NCI-H2227 treated with DMSO at 0.1 percent for 48 hours (cell line): ENCODE measurements around the gene HPN.
"Not testable (repeated sequence)": the region's sequence is repeated elsewhere in the genome, so short reads cannot be mapped to it uniquely, and the experiment has no call there.

Experiments used
- DNase-seq: peaks from one replicate; lab custom pipeline; 2025; lab: John Stamatoyannopoulos, UW

HPN gene

GRCh38 chr19:35027851-35028599 is 13.5 kb upstream of the HPN start:
- DNase-seq, result no peak

GRCh38 chr19:35028600-35028885 is 13.0 kb upstream of the HPN start:
- not testable (repeated sequence) for DNase-seq

DNA sequence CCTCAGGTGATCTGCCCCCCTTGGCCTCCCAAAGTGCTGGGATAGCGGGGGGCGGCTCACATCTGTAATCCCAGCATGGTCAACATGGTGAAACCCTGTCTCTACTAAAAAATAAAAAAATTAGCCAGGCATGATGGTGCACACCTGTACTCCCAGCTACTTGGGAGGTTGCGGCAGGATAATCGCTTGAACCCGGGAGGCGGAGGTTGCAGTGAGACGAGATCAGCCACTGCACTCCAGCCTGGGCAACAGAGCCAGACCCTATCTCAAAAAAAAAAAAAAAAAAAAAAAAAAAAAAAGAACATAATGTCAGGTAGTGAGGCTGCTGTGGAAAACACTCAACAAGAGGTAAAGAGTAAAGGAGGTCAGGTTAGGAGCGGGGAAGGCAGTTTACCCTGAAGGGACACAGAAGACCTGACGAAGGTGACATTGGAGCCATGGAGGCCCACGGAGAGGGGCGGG is 12.2 kb upstream of the HPN start:
- not testable (repeated sequence) for DNase-seq

DNA sequence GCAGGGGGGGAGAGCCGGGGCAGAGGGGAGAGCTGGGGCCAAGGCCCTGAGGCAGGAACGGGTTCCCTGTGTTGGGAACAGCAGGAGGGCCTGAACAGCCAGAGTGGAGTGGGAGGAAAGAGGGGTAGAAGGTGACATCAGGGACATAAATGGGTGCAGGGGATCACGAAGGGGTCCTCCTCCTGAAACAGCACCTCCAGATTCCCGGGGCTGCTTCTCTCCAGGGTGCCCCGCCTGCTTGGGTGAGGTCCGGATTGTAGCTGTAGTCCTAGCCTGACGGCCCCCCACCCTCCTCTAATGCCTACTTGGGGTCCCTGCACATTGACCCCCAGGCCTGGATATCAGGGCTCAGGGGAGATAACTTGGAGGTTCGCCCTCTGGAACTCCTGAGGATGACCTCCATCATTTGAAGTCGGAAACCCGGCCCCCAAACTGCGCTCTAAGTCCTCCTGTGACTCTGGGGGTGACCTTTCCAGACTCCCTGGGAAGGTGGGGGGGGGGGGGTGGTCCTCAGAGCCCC is 11.7 kb upstream of the HPN start:
- no peak for DNase-seq

GRCh38 chr19:35030257-35031071 is 11.1 kb upstream of the HPN start, which contains the start of gene SCN1B:
Gene SCN1B (plus strand): TSS chr19:35030470. CDS start chr19:35030821, 351 bp downstream.
- DNase-seq, result peak; percentile 80

- DNase-seq, result peak; percentile 81
Observed at GRCh38 chr19:35031072-35031881, 10.2 kb upstream of the HPN start.

- DNase-seq, result no peak
Observed at GRCh38 chr19:35032356-35032865, 9.1 kb upstream of the HPN start.

GRCh38 chr19:35033067-35034004 is 8.2 kb upstream of the HPN start:
- no peak for DNase-seq

GRCh38 chr19:35034005-35034502 is 7.5 kb upstream of the HPN start:
- DNase-seq, result no peak

DNA sequence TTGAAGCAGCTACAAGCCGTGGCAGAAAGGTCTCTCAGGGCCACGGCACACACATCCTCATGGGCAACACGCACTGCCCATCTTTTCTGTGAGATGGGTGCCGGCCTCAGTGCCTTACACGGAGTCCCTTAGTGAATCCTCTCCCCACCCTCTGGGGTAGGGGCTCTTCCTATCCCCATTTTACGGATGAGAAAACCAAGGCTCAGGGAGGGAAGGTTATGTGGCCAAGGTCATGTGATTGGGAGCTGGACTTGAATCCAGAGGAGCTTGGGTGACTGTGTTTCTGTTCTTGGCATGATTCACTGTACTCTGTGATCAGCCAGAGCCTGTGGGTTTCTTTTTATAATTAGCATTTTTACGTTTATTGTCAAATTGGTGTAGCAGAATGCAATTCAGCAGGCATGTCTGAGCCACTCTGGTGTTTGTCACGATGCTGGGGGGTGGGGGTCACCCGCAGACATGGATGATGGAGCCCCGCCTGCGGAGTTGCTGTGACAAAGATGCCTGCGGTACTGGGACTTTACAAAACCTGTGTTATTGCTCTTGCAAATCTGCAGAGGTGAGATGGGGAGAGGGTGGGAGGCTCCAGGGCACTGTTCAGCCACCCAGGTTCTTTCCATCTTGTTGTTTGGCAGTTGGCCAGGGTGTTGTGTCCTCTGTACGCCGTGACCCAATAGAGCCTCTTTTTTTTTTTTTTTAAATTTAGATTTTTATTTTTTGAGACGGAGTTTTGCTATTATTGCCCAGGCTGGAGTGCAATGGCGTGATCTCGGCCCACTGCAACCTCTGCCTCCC is 6.7 kb upstream of the HPN start:
- DNase-seq, result no peak

DNA sequence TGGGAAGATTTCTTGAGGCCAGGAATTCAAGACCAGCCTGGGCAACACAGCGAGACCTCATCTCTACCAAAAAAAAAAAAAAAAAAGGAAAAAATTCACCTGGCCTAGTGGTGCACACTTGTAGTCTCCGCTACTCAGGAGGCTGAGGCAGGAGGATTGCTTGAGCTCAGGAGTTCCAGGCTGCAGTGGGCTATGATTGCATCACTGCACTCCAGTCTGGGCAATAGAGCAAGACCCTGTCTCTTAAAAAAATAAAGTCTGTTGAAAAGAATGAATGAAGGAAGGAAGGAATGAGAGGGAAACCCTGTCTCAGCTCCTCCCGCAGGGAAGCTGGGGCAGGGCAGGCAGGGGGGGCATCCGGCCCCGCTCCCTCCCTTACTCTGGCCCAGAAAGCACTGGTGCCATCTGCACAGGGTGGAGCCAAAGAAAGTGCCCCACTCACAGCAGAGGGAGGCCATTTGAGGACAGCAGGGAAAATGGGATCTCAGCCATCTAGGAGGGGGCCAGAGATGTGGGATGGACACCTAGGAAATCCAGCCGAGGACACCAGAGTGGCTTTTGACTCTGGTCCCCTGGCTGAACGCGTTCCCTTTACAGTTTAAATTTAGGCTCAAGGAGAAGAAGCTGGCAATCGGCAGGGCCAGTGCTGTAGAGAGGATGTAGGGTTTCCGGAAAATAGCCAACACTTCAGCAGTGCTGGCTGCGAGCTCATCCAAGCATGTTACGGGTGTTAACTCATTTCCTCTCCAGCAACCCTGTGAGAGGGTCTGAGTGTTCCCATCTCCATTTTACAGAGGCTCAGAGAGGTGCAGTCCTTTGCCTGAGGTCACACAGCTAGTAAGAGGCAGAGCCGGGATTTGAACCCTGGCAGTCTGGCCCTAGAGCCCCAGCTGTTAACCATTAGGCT is 3.6 kb upstream of the HPN start:
- DNase-seq, result no peak

DNA sequence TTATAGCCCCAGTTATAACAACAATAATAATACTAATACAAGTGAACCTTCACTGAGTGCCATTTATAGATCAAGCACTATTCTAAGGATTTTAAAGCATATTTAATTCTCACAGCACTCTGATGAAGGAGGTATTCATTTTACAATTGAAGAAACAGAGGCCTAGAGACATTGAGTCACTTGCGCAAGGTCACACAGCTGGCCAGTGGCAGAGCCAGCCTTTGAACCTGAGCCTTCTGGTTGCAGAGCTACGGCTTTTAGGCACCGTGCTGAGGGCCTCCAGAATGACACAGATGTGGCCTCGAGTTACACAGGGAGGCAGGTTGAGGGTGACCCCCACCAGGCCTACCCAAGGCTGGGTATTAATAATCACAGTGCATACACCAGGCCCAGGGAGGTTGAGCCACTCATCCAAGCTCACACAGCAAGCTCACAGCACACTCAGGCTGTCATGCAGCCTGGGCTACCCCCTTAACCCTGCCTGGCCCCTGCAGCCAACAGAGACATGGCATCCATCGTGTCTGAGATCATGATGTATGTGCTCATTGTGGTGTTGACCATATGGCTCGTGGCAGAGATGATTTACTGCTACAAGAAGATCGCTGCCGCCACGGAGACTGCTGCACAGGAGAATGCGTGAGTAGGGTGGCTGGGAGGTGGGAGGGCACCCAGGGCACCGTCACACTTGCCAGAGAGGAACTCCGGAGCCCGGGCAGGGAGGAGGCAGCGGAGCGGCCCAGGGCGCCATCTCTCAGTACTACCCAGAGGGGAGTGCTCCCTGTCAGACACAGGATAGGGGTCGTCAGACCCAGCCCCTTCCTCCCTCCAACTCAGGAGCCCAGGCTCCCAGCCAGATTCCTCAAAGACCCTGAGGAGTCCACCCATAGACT is 2.7 kb upstream of the HPN start:
- DNase-seq, result no peak

DNA sequence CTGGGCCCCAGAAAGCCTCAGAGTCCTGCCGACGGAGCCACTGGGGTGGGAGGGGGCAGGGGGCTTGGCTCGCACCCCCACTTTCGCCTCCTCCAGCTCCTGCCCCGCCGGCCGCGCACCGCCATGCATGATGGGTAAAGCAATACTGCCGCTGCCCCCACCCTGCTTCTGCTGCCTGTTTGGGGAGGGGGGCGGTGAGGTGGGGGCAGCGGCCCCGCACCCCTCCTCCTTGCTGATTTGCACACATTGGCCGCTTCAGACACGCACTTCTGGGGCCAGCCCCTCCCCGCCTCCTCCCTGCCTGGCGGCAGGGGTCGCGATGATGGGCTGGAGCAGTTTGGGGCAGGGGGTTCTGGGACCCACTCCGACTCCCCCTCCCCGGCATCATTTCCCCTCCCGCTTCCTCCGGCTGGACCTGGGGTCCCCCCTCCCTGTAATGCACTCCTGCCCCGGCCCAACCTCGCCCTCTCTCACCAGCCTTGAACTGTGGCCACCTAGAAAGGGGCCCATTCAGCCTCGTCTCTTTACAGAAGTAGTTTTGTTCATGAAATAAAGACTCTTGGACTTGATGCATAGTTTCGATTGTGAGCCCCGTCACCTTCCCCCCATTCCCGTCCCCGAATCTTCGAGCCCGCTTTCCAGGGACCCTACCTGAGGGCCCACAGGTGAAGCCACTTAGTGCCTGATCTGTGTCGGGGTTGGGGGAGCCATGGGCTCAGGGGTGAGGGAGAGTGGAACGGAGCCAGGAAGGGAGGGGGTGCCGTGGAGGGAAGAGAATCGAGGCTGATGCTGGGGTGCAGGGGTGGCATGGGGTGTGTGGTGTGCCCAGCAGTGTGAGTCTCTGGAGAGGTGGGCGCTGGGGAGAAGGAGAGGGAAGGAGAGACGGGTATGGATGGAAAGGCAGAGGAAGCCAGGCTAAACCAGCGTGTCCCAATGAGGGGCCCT is 1.4 kb upstream of the HPN start:
- DNase-seq, result no peak

GRCh38 chr19:35040826-35041547 is 534 bp upstream of the HPN start:
- DNase-seq, result no peak

GRCh38 chr19:35042056-35042730 is 672 bp downstream of the HPN start:
- DNase-seq, result no peak
